Mesenchymal stem cell (in vitro differentiated cells and primary cell): ENCODE results near the gene USP5.
"Not testable (repeated sequence)": the region's sequence is repeated elsewhere in the genome, so short reads cannot be mapped to it uniquely, and the experiment has no call there.

Source experiments
- DNase-seq: peaks from one replicate; pipeline ENCODE4 v3.0.0-alpha.2; 2013
- H2AFZ ChIP-seq: one replicate; pipeline ENCODE4 v1.6.1; 2013; ENCODE audit warnings: low read depth, mild to moderate bottlenecking, control low read depth, inconsistent platforms, low read length, moderate library complexity
- H2AK5ac ChIP-seq: 2 replicates; pipeline ENCODE4 v1.6.1; 2013; ENCODE audit warnings: low read length, moderate library complexity, mild to moderate bottlenecking, inconsistent platforms; ENCODE audit not compliant: severe bottlenecking
- H2BK120ac ChIP-seq: one replicate; pipeline ENCODE4 v1.6.1; 2013; ENCODE audit warnings: low read depth, mild to moderate bottlenecking, inconsistent platforms, low read length, moderate library complexity
- H2BK12ac ChIP-seq, 2 experiments: one replicate each; pipeline ENCODE4 v1.6.1; 2013; ENCODE audit warnings: inconsistent platforms in 2 of 2, low read length in 2 of 2, mild to moderate bottlenecking in 2 of 2, moderate library complexity in 2 of 2, control low read depth in 1 of 2
- H2BK15ac ChIP-seq: one replicate; pipeline ENCODE4 v1.6.1; 2013; ENCODE audit warnings: mild to moderate bottlenecking, low read depth, inconsistent platforms; ENCODE audit not compliant: poor library complexity, severe bottlenecking
- H2BK5ac ChIP-seq: 2 replicates; pipeline ENCODE4 v1.6.1; 2013; ENCODE audit warnings: low read depth, mild to moderate bottlenecking, low read length, control low read depth, inconsistent platforms; ENCODE audit not compliant: poor library complexity, severe bottlenecking
- H3K14ac ChIP-seq, 2 experiments: one replicate each; pipeline ENCODE4 v1.6.1; 2013; ENCODE audit warnings: inconsistent platforms in 2 of 2, low read length in 2 of 2, control low read depth in 1 of 2, mild to moderate bottlenecking in 1 of 2, moderate library complexity in 1 of 2
- H3K18ac ChIP-seq, 2 experiments: one replicate each; pipeline ENCODE4 v1.6.1; 2013; ENCODE audit warnings: inconsistent platforms in 2 of 2, low read length in 2 of 2, control low read depth in 1 of 2, low read depth in 1 of 2, mild to moderate bottlenecking in 1 of 2
- H3K23ac ChIP-seq, 2 experiments: one replicate each; pipeline ENCODE4 v1.6.1; 2013; ENCODE audit warnings: inconsistent platforms in 2 of 2, low read length in 2 of 2, mild to moderate bottlenecking in 2 of 2, moderate library complexity in 2 of 2, control low read depth in 1 of 2
- H3K27ac ChIP-seq: 2 replicates; pipeline ENCODE4 v1.5.1; 2013; ENCODE audit warnings: mild to moderate bottlenecking, moderate library complexity, low read length, control low read depth, inconsistent platforms; ENCODE audit not compliant: poor library complexity, severe bottlenecking
- H3K27me3 ChIP-seq, 2 experiments: 2 replicates each; pipeline versions ENCODE4 v1.6.1 to v1.7.0; 2013; ENCODE audit warnings: low read length in 2 of 2, mild to moderate bottlenecking in 2 of 2, moderate library complexity in 2 of 2, control low read depth in 1 of 2, inconsistent platforms in 1 of 2; ENCODE audit not compliant: control insufficient read depth in 1 of 2, insufficient read depth in 1 of 2
- H3K36me3 ChIP-seq, 2 experiments: 2 replicates each; pipeline versions ENCODE4 v1.6.1 to v1.7.0; 2013; ENCODE audit warnings: low read length in 2 of 2, control low read depth in 1 of 2, inconsistent platforms in 1 of 2, low read depth in 1 of 2, mild to moderate bottlenecking in 1 of 2; ENCODE audit not compliant: insufficient read depth in 2 of 2, control insufficient read depth in 1 of 2
- H3K4ac ChIP-seq, 2 experiments: one replicate each; pipeline ENCODE4 v1.6.1; 2013; ENCODE audit warnings: inconsistent platforms in 2 of 2, low read length in 2 of 2, mild to moderate bottlenecking in 2 of 2, moderate library complexity in 2 of 2, control low read depth in 1 of 2, low read depth in 1 of 2
- H3K4me1 ChIP-seq: 2 replicates; pipeline ENCODE4 v1.6.1; 2013; ENCODE audit warnings: low read depth, low read length, control low read depth; ENCODE audit not compliant: control insufficient read depth, insufficient read depth
- H3K4me2 ChIP-seq: 2 replicates; pipeline ENCODE4 v1.6.1; 2013; ENCODE audit warnings: low read length, mild to moderate bottlenecking, inconsistent platforms; ENCODE audit not compliant: poor library complexity, severe bottlenecking
- H3K4me3 ChIP-seq, 2 experiments: 2 replicates each; pipeline versions ENCODE4 v1.5.1 to v1.7.0; 2013; ENCODE audit warnings: low read length in 2 of 2, mild to moderate bottlenecking in 2 of 2, control low read depth in 1 of 2, low read depth in 1 of 2; ENCODE audit not compliant: insufficient read depth in 1 of 2
- H3K79me1 ChIP-seq: replicated peaks from 2 replicates; pipeline ENCODE4 v1.6.1; 2013; ENCODE audit warnings: mild to moderate bottlenecking, control low read depth, low read length, inconsistent platforms; ENCODE audit not compliant: poor library complexity, severe bottlenecking
- H3K9ac ChIP-seq: 2 replicates; pipeline ENCODE4 v1.7.0; 2013; ENCODE audit warnings: mild to moderate bottlenecking, low read length, moderate library complexity
- H3K9me3 ChIP-seq: 2 replicates; pipeline ENCODE4 v1.7.0; 2013; ENCODE audit warnings: mild to moderate bottlenecking, low read length; ENCODE audit not compliant: control insufficient read depth
- H4K8ac ChIP-seq: one replicate; pipeline ENCODE4 v1.6.1; 2013; ENCODE audit warnings: inconsistent platforms, mild to moderate bottlenecking, low read length, moderate library complexity
- H4K91ac ChIP-seq: one replicate; pipeline ENCODE4 v1.6.1; 2013; ENCODE audit warnings: mild to moderate bottlenecking, low read length, inconsistent platforms
- WGBS: methylation state at CpG from one replicate; pipeline ENCODE4 v1.1.7; 2013; ENCODE audit warnings: mixed read lengths; 5-methylcytosine and 5-hydroxymethylcytosine counted together

The USP5 gene

GRCh38 chr12:6863033-6863432, 11.1 kb downstream of the USP5 start:
- Histone ChIP-seq H2BK15ac (no peak overlapping the region), H3K4ac (no peak overlapping the region), H3K18ac (no peak overlapping the region), H3K27me3 (no peaks in the 10 kb centered on the region), H3K23ac (no peak overlapping the region), H2AK5ac (no peak overlapping the region), H4K8ac (no peak overlapping the region), H3K27ac (no peak overlapping the region), H2BK12ac (no peak overlapping the region), H3K4me3 (no peak overlapping the region), H2BK120ac (no peak overlapping the region), H3K9ac (no peak overlapping the region), H3K4me1 (peaks cover 7% of the 10 kb centered on the region), H3K79me1 (peaks cover 20% of the 10 kb centered on the region), H2BK5ac (no peak overlapping the region), H2AFZ (no peak overlapping the region), H3K14ac (no peak overlapping the region), H3K4me2 (no peak overlapping the region), H3K9me3 (no peaks in the 10 kb centered on the region), H4K91ac (no peak overlapping the region), H3K36me3 (peaks cover 80 to 83% of the 10 kb centered on the region in 2 experiments)
- WGBS: 96% methylated on average over 11 of the region's 11 CpGs
- DNase-seq: no peak

GRCh38 chr12:6863586-6864321, 11.8 kb downstream of the USP5 start:
- H3K9ac ChIP-seq: no peak overlapping the region
- WGBS: 97% methylated on average over 16 of the region's 16 CpGs

GRCh38 chr12:6865307-6865706, 13.4 kb downstream of the USP5 start:
- not testable (repeated sequence) for H2BK5ac ChIP-seq

More at GRCh38 chr12:6863586-6864321, 11.8 kb downstream of the USP5 start:
- H4K91ac ChIP-seq: no peak overlapping the region
- H2BK5ac ChIP-seq: no peak overlapping the region
- H2BK120ac ChIP-seq: no peak overlapping the region
- H3K4ac ChIP-seq: no peak overlapping the region
- no peak for DNase-seq
- no peak overlapping the region for H3K4me2 ChIP-seq
- H2BK15ac ChIP-seq: no peak overlapping the region
- no peak overlapping the region for H2AFZ ChIP-seq
- no peak overlapping the region for H3K27ac ChIP-seq
- H3K4me1 ChIP-seq: peaks cover 10% of the 10 kb centered on the region
- H4K8ac ChIP-seq: no peak overlapping the region
- H2BK12ac ChIP-seq: no peak overlapping the region
- no peak overlapping the region for H3K4me3 ChIP-seq
- H3K18ac ChIP-seq: no peak overlapping the region
- H3K14ac ChIP-seq: no peak overlapping the region
- no peaks in the 10 kb centered on the region for H3K27me3 ChIP-seq
- no peak overlapping the region for H3K23ac ChIP-seq
- H3K79me1 ChIP-seq: peaks cover 20% of the 10 kb centered on the region
- no peaks in the 10 kb centered on the region for H3K9me3 ChIP-seq
- H3K36me3 ChIP-seq: peaks cover 74 to 76% of the 10 kb centered on the region in 2 experiments
- H2AK5ac ChIP-seq: no peak overlapping the region

GRCh38 chr12:6866163-6866919, 14.4 kb downstream of the USP5 start:
- no peak overlapping the region for H2BK5ac ChIP-seq
- no peak overlapping the region for H2BK120ac ChIP-seq
- peak overlapping the region in 1 of 2 experiments; percentile 83 for H3K4me3 ChIP-seq
- no peak overlapping the region for H4K8ac ChIP-seq
- H3K27ac ChIP-seq: no peak overlapping the region
- peak overlapping the region in 1 of 2 experiments; percentile 88 for H3K18ac ChIP-seq
- peak overlapping the region in 1 of 2 experiments; percentile 96 for H3K23ac ChIP-seq
- no peaks in the 10 kb centered on the region for H3K27me3 ChIP-seq
- peaks cover 73 to 75% of the 10 kb centered on the region in 2 experiments for H3K36me3 ChIP-seq
- H3K79me1 ChIP-seq: peaks cover 10% of the 10 kb centered on the region
- peak overlapping the region in 1 of 2 experiments; percentile 55 for H3K4ac ChIP-seq
- no peaks in the 10 kb centered on the region for H3K9me3 ChIP-seq
- H2AFZ ChIP-seq: peak overlapping the region; percentile 78
- no peak overlapping the region for H2BK15ac ChIP-seq
- H3K14ac ChIP-seq: peak overlapping the region in 1 of 2 experiments; percentile 91
- peak overlapping the region; percentile 91 for H3K9ac ChIP-seq
- H2AK5ac ChIP-seq: peak overlapping the region; percentile 10
- DNase-seq: no peak
- H3K4me1 ChIP-seq: peaks cover 22% of the 10 kb centered on the region
- peak overlapping the region; percentile 87 for H3K4me2 ChIP-seq
- no peak overlapping the region for H4K91ac ChIP-seq
- H2BK12ac ChIP-seq: peak overlapping the region in 1 of 2 experiments; percentile 57
- WGBS: 82% methylated on average over 15 of the region's 19 CpGs

More at GRCh38 chr12:6865307-6865706, 13.4 kb downstream of the USP5 start:
- not testable (repeated sequence) for H3K14ac ChIP-seq, H4K91ac ChIP-seq, H2AFZ ChIP-seq, H3K4me3 ChIP-seq, H3K9ac ChIP-seq, H3K23ac ChIP-seq, H3K4me2 ChIP-seq, H3K27me3 ChIP-seq, H3K27ac ChIP-seq, H2BK15ac ChIP-seq, H2AK5ac ChIP-seq, H4K8ac ChIP-seq, H2BK120ac ChIP-seq, H3K4ac ChIP-seq, DNase-seq, H2BK12ac ChIP-seq, H3K18ac ChIP-seq, H3K9me3 ChIP-seq
- Histone ChIP-seq H3K4me1 (peaks cover 16% of the 10 kb centered on the region), H3K79me1 (peaks cover 10% of the 10 kb centered on the region), H3K36me3 (peaks cover 74 to 75% of the 10 kb centered on the region in 2 experiments)
- 77% methylated on average over 2 of the region's 5 CpGs for WGBS
